Measurements from ENCODE around the gene PPP2R3A. TPM values are rescaled to one million over a fixed set of nuclear protein-coding genes. Genes with fewer than 3 reads are reported as not detected.

The PPP2R3A gene
- total and polyA plus RNA-seq, 9 of the 15 experiments (the other 6 are each of a cell fraction or from before 2014, with no cell fraction given): 0.10 to 0.50 (median 0.24) TPM

GRCh38 chr3:136068708-136069107 lies 103.2 kb downstream of the PPP2R3A start:
- 2% methylated on average over 5 of the region's 5 CpGs for WGBS (ENCODE audit: insufficient coverage, low coverage, missing lambda C conversion rate)
- Histone ChIP-seq H2AFZ (ENCODE audit: low read depth, low read length) (no peak overlapping the region), H3K9me1 (ENCODE audit: control insufficient read depth, insufficient read depth, low read length) (no peaks in the 10 kb centered on the region), H3K9me3 (replicated peaks; ENCODE audit: control insufficient read depth, insufficient read depth, low read depth, low read length) (no peaks in the 10 kb centered on the region), H3K9ac (ENCODE audit: insufficient read depth in 1 of 2, low read depth in 2 of 2, low read length in 2 of 2) (no peak overlapping the region), H3K27ac (ENCODE audit: extremely low read depth, low read depth, low read length) (no peak overlapping the region), H3K79me2 (ENCODE audit: control insufficient read depth, insufficient read depth, low read length) (no peaks in the 10 kb centered on the region), H3K4me3 (no peak overlapping the region), H3K4me2 (ENCODE audit: insufficient read depth, low read length) (no peak overlapping the region), H3K27me3 (ENCODE audit: control insufficient read depth in 2 of 2, insufficient read depth in 2 of 2, low read length in 2 of 2) (no peaks in the 10 kb centered on the region), H4K20me1 (replicated peaks; ENCODE audit: control insufficient read depth, insufficient read depth, low read length) (no peaks in the 10 kb centered on the region), H3K4me1 (replicated peaks in 1 of 2; ENCODE audit: control insufficient read depth in 2 of 2, insufficient read depth in 2 of 2, low read length in 2 of 2) (no peaks in the 10 kb centered on the region), H3K36me3 (ENCODE audit: control insufficient read depth, insufficient read depth, low read length) (no peaks in the 10 kb centered on the region)
- intact Hi-C loops (cut with micrococcal nuclease): no loop called here
- ATAC-seq (no peak), FAIRE-seq (no peak), DNase-seq (ENCODE audit: extremely low read depth in 1 of 4, low spot score in 3 of 4) (no peak)
- POLR2A ChIA-PET: no interaction called here
- in situ Hi-C loops (cut with MboI): loop anchor here (25.0 kb wide), 1 partner anchor 1894 kb away; no protein-coding TSS in a partner anchor
- BruUV-seq (replicated peaks): no TSS peak
- CTCF ChIA-PET (ENCODE audit: low intra/inter-chr PET ratio): no interaction called here
- TF ChIP-seq YY1 (IDR thresholded peaks at IDR 0.05; ENCODE audit: borderline replicate concordance in 1 of 3, control insufficient read depth in 1 of 3, extremely low read depth in 1 of 3, insufficient read depth in 3 of 3, insufficient read length in 1 of 3, insufficient replicate concordance in 2 of 3, low read depth in 1 of 3, low read length in 2 of 3): no peak
- no peak for TF ChIP-seq SRSF3 (IDR thresholded peaks at IDR 0.05; ENCODE audit: insufficient read depth, low read length)
- TF ChIP-seq FOXJ3 (CRISPR knock-in tag; IDR thresholded peaks at IDR 0.05): no peak
- TF ChIP-seq, protein P1, sequence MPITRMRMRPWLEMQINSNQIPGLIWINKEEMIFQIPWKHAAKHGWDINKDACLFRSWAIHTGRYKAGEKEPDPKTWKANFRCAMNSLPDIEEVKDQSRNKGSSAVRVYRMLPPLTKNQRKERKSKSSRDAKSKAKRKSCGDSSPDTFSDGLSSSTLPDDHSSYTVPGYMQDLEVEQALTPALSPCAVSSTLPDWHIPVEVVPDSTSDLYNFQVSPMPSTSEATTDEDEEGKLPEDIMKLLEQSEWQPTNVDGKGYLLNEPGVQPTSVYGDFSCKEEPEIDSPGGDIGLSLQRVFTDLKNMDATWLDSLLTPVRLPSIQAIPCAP (CRISPR knock-in tag; IDR thresholded peaks at IDR 0.05; ENCODE audit: borderline replicate concordance): no peak
- no peak for TF ChIP-seq WHSC1 (IDR thresholded peaks at IDR 0.05; ENCODE audit: low read length)
- TF ChIP-seq HMGXB4 (CRISPR knock-in tag; IDR thresholded peaks at IDR 0.05): no peak
- TF ChIP-seq CHAMP1 (IDR thresholded peaks at IDR 0.05): no peak
- no peak for TF ChIP-seq ZNF644 (tag; IDR thresholded peaks at IDR 0.05; ENCODE audit: low read depth)
- no peak for TF ChIP-seq MTA2 (IDR thresholded peaks at IDR 0.05; ENCODE audit: low read depth)
- TF ChIP-seq SRSF7 (optimal IDR thresholded peaks at IDR 0.05; ENCODE audit: low read depth, low read length): no peak
- no peak for TF ChIP-seq NFE2 (IDR thresholded peaks at IDR 0.05; ENCODE audit: low read depth)
- TF ChIP-seq, protein P2, sequence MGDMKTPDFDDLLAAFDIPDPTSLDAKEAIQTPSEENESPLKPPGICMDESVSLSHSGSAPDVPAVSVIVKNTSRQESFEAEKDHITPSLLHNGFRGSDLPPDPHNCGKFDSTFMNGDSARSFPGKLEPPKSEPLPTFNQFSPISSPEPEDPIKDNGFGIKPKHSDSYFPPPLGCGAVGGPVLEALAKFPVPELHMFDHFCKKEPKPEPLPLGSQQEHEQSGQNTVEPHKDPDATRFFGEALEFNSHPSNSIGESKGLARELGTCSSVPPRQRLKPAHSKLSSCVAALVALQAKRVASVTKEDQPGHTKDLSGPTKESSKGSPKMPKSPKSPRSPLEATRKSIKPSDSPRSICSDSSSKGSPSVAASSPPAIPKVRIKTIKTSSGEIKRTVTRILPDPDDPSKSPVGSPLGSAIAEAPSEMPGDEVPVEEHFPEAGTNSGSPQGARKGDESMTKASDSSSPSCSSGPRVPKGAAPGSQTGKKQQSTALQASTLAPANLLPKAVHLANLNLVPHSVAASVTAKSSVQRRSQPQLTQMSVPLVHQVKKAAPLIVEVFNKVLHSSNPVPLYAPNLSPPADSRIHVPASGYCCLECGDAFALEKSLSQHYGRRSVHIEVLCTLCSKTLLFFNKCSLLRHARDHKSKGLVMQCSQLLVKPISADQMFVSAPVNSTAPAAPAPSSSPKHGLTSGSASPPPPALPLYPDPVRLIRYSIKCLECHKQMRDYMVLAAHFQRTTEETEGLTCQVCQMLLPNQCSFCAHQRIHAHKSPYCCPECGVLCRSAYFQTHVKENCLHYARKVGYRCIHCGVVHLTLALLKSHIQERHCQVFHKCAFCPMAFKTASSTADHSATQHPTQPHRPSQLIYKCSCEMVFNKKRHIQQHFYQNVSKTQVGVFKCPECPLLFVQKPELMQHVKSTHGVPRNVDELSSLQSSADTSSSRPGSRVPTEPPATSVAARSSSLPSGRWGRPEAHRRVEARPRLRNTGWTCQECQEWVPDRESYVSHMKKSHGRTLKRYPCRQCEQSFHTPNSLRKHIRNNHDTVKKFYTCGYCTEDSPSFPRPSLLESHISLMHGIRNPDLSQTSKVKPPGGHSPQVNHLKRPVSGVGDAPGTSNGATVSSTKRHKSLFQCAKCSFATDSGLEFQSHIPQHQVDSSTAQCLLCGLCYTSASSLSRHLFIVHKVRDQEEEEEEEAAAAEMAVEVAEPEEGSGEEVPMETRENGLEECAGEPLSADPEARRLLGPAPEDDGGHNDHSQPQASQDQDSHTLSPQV (IDR thresholded peaks at IDR 0.05): no peak

Measured in K562 (cell line).